GM18519 (cell line): ENCODE results near the gene LIPT2.
"Not testable (repeated sequence)": the region's sequence is repeated elsewhere in the genome, so short reads cannot be mapped to it uniquely, and the experiment has no call there.

ENCODE experiments used
- ATAC-seq: cut with Tn5 transposase; IDR thresholded peaks from one replicate; pipeline ENCODE4 v1.9.1; 2021; ENCODE audit warnings: mild to moderate bottlenecking, moderate library complexity; ENCODE audit not compliant: unreplicated experiment, low FRiP score

The LIPT2 gene

DNA sequence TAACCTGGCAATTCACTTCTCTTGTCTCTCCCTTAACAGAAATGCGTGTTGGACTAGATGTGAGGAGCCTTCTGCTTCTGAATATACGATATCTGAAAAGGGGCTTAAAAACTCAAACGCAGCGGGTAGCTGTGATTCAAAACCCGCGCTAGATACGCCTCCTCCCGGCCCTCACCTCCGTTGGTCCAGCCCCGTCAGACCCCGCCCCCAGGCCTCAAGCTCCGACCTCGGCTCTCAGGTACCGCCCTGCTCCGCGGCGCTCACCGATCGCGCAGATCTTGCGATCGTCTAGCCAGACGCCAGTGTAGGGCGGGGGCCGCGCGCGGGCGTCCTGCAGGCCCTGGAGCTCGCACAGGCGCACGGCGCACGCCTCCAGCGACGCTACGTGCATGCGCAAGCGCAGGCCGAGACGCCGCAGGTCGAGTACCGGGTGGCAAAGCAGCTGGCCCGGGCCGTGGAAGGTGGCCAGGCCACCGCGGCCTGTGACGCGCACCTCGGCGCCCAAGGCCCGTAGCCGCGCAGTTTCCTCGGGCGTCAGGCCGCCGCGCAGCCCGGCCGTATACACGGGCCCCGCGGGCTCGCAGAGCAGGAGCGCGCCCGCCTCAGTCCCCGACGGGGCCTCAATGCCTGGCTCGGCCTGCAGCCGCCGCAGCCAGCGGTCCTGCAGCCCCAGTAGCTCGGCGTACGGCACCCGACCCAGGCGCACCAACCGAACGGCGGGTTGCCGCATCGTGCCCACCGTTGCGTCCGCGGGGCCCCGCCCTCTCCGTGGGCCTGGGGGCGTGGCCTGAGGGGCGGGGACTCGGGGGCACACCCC lies at the start of gene LIPT2:
Gene LIPT2, minus strand, starts transcription at position 751 of the 817 bp plus-strand sequence. Its CDS starts 21 bp downstream, at position 730.
- peak; percentile 89 for ATAC-seq

DNA sequence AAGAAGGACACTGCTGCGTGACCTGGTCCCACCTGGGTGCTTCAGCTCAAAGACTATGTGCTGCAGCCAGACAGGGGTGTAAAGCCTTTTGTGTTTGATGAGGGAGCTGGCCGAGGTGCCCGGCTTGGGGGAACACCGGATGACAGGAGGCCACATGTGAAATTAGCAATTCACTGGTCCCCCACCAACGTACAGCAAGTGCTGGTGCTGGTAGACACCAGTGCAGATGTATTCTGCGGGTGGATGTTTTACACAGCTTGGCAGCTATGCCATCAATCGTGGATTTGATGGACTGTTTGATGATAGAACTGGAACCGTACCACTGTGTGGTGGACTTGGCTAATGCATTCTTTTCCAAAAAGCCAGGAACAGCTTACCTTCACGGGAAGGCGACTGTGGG lies 47.9 kb upstream of the LIPT2 start:
- no peak for ATAC-seq

DNA sequence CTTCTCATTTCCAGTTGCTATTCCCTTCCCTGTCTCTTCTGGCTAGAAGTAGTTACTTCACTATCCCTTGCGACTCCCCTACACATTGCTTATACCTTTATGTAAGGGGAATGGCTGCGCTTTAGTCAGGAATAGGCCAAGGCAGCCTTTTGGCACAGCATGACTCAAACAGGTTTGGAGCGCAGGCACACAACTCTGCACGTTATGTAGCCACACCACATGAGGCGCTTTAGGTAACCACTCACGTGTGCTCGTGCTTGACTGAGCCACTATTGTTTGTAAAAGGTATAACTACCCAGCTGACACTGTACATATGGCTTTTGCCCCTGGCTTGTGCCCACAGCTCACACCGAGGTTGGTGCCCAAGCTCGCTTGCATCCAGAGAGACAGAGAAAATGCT lies 46.7 kb upstream of the LIPT2 start:
- ATAC-seq = no peak

DNA sequence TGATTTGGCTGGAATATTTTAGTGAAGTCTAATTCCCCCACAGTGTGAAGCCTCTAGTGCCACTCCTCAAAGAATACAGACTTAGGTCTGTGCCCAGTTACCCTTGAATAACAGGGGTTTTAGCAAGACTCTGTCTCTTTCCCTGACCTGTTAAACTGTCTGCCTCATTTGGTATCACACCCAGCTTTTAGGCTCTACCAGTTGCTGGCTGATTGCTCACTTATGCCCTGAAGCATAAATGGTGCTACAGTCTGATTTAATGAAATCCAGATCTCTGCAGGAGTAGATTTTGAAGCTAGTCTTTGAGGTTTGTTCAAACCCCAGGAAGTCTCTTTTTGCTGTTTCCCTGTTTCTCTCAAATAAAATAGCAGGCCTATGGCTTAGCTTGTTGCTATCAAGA lies 45.2 kb upstream of the LIPT2 start:
- no peak for ATAC-seq

DNA sequence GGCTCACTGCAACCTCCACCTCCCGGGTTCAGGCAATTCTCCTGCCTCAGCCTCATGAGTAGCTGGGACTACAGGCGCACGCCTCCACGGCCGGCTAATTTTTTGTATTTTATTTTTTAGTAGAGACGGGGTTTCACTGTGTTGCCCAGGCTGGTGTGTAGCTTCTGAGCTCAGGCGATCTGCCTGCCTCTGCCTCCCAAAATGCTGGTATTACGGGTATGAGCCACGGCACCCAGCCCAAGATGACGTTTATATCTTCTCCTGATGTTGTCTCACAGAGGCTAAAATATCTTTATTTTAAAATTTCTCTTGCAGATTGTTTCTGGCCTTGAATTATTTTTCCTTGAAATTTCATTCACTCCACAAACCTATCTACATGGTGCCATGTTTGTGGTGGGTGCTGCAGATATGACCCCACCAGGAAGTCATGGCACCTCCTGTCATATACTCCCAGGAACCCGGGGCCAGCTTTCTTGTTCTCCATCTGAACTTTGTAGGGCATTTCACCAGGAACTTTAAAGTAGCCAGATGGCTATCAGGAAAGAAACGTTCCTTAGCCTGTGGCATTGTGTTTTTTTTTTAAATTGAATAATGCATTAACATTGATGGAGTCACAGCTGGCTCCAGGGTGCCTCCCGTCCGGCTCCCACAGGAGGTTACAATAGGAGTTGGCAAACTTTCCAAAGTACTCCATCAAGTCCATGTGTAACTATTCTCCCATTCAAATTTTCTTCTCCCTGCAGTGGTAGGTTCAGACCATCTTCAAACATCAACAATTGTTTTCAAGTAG lies 42.0 kb upstream of the LIPT2 start:
- ATAC-seq = no peak

DNA sequence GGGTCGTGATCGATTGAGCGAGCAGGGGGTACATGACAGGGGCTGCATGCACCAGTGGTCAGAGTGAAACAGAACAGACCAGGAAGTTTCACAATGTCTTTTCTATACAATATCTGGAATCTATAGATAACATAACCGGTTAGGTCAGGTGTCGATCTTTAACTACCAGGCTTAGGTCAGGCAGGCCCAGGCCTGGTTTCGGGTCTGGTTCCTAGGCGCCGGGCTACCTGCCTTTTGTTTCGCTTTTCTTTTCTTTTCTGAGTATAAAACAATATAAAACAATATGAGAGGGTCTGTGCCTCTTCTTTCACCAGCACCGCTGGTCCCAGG lies 41.4 kb upstream of the LIPT2 start:
- ATAC-seq = not testable (repeated sequence)

DNA sequence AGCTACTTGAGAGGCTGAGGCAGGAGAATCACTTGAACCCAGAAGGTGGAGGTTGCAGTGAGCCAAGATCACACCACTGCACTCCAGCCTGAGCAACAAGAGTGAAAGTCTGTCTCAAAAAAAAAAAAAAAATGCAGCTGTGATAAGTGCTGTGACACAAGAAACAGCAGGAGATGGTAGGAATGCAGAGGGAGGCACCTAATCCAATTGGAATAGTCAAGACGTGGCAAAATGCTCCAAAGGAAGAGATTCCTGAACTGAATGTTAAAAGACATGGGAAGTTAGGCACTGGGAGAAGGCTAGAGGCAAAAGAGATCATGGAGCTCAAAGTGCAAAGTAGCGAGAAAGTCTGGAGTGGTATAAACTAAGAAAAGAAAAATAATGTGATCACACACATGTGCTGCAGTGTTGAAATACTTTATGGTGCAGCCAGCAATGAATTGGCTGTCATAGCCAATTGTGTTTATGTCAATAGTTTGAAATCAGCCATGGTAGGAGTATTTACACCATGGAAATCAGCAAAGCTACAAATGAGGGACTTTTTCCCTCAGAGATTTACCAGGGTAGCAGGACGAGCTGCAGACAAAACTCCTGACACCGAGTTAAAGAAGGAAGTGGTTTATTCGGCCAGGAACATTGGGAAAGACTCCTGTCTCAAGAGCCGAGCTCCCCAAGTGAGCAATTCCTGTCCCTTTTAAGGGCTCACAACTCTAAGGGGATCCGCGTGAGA lies 40.9 kb upstream of the LIPT2 start:
- ATAC-seq = no peak

DNA sequence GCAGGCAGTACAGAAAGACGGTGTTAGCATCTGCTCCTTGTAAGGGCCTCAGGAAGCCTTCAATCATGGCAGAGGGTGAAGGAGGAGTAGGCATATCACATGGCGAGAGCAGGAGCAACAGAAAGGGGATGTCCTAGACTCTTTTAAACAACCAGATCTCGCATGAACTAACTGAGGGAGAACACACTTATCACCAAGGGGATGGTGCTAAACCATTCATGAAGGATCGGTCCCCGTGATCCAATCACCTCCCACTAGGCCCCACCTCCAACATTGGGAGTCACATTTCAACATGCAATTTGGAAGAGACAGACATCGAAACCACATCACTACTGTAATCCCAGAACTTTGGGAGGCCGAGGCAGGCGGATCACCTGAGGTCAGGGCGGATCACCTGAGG lies 39.9 kb upstream of the LIPT2 start:
- no peak for ATAC-seq

DNA sequence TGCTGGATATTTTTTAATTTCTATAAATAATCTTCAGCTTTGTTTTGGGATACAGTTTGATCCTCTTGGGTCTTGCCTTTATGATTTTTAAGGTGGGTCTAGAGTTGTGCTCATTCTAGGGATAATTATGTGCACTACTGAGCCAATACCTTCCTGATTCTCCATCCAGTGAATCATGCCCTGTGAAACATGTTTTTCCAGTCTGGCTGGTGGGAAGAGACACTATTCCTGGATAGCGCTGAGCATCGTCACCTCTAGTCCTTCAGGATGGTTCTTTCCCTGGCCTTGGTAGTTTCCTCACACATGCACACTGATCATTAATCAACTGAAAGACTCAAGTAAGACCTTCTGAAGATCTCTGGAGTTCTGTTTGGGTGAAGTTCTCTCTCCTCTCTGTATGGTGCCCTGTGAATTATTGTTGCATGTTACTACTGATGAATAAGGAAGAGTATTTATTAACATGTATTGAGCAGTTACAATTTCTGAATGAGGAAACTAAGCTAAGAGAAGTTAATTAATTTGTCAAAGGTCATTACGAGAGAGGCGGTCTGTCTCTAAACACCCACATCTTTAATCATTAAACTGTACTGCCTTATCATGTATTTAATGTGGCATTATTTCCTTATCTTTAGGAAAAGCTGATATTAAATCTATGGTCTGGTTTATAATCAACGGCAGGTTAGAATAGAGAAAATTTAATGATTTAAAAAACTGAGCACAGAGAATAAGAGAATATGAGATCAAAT lies 39.1 kb upstream of the LIPT2 start:
- ATAC-seq = no peak

DNA sequence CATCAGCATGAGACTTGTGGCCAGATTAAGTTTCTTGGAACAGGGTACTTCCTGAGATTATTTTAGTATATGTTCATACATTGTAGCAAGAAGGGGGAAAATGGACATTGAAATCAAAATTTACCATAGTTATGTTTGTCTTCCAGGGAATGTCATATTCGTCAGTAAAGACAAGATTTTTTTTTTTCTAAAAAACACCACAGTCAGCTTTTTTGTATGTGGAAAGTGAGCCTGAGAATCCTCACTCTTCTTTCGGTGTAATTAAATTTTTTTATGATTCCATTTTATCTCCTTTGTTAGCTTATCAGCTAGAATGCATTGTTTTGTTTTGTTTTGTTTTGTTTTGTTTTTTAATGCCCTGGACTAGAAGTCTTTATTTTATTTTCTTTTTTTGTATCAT lies 31.5 kb upstream of the LIPT2 start:
- ATAC-seq = no peak

DNA sequence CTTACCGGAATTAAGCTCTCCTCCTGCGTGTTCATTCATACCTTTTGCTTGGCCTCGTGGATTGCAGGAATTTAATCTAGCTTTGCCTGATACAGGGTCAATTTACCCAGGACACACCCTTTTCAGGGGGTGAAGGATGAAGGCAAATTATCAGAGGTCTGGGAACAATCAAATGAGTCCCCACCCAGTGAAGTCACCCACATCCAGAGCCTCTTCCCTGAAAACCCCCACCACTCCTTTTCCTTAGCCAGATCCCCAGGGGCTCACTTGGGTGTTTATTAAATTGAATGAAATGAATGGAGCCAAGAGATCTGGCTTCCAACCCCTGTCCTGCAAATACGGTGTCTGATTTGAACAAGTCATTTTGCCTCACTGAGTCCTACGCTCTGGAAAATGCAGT lies 31.0 kb upstream of the LIPT2 start:
- no peak for ATAC-seq

DNA sequence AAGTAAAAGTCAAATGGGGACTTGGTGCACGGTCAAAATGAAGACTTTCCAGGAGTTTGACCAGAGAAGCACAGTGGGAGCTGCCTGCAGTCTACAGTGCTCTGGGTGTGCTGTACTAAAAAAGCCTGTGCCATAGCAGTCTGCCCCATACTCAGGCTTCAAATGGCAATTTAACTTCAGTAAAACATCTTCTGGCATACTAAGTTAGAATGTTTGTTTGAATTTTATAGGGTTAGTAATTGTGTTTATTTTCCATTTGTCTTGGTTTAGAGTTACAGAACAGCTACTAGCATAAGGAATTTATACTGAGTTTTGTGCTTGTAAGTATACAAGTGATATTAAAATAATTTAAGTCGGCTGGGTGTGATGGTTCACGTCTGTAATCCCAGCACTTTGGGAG lies 29.3 kb upstream of the LIPT2 start:
- ATAC-seq = no peak

DNA sequence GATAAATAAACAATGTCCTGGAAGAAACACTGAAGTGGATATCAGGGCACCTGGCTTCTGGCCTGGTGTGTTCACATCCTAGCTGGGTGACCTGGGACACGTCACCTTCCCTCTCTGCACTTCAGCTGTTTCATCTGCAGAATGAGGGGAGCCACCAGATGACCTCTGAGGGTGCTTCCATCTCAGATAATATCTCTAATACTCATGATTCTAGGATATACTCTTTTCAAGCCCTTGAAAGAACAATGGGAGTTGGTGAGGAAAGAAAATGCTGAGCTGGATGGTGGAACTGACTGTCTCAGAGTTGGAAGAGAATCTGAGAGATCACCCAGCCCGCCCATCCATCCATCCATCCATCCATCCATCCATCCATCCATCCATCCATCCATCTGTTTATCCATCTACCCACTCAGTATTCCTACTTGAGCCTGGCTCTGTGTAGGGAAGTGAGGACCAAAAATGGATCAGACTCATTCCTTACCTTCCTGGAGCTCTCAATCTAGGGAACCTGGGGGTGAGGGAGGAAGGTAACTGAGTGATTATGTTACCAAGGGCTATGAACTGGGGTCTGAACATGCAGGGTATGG lies 28.2 kb upstream of the LIPT2 start:
- no peak for ATAC-seq

DNA sequence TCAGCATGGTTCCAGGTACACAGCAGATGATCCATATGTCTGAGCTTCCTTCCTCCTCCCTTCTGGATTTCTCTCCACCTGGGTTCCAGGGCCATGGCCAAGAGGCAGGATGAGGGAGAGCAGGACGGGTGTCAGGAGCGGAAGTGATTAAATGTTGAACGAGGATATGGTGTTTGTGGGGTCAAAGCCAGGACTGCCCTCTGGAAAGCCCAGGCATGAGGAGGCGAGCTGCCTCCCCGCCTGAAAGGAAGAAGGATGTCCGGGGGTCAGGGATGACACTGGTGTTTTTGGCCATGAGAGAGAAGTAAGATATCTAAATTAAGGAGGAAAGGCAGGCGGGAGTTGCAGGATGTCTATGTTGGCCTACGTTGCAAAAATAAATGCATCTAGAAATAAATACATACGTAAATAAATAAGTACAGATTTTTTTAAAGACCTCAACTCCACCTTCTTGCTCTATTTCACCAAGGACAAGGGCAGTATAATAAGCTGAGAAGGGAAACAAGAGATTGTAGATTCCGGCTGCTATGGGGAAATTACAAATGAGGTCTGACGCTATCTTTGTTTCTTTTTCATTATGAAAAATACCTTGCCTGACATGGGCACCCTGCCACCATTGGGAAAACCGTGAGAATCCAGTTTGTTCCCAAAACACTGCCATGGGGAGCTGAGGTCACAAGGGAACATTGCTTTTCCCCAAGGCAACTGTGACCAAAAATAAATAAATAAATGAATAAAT lies 27.6 kb upstream of the LIPT2 start:
- no peak for ATAC-seq

DNA sequence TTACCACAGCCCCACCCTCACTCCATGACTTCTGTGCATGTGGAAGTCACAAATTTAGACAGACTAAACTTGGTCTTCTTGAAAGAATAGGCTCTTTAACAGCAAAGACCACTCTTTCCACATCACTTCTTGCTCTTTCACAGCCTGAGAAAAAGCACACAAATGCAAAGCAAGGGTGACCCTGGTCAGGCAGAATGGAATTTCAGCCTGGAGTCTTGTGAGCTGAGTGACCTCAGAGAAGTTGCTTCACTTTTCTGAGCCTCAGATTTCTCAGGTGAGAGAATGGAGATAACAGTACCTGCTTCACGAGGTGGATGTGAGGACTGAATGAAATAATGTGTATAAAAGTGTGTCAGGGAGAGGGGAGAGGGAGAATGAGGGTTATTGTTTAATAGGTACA lies 26.8 kb upstream of the LIPT2 start:
- ATAC-seq = no peak

DNA sequence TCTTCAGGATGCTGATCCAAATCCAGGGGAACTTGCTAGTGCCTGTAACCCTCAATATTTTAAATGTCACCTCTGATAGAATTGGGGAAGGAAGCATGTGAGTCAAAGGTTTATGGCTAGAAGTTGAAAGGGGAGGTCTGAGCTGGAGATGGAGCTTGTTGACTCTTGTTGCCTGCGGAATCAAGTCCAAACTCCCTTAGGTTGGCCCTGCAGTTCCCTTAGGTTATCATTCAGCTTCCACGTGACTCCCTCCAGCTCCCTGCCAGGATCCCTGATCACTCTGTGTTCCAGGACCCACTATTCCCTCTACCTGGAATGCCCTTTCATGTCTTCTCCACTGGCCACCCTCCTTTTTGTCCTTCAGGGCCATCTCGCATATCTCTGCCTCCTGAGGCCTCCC lies 26.2 kb upstream of the LIPT2 start:
- ATAC-seq = no peak

DNA sequence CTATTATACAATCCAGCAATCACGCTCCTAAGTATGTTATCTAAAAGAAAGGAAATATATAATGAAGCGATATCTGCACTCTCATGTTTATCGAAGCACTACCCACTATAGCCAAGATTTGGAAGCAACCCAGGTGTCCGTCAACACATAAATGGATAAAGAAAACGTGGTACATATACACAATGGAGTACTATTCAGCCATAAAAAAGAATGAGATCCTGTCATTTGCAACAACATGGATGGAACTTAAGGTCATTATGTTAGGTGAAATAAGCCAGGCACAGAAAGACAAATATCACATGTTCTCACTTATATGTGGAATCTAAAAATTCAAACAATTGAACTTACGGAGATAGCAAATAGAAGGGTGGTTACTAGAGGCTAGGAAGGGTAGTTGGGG lies 24.1 kb upstream of the LIPT2 start:
- ATAC-seq = not testable (repeated sequence)

DNA sequence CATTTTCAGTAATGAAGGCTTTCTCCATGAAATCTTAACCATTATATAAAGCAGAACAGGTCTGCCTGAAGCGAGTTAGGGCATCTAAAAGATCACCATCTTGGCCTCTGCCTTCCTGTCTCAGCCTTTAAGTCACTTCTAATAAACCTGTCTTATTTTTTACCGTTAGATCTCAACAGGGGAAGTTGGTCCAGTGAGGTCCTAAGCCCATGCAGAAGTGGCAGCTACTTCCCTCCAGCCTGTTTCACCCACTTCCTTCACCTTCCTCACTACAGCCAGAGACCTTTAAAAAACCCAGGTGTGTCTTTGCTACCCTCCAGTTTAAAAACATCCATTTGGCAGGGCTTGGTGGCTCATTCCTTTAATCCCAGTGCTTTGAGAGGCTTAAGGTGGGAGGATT lies 14.1 kb upstream of the LIPT2 start:
- ATAC-seq = no peak

DNA sequence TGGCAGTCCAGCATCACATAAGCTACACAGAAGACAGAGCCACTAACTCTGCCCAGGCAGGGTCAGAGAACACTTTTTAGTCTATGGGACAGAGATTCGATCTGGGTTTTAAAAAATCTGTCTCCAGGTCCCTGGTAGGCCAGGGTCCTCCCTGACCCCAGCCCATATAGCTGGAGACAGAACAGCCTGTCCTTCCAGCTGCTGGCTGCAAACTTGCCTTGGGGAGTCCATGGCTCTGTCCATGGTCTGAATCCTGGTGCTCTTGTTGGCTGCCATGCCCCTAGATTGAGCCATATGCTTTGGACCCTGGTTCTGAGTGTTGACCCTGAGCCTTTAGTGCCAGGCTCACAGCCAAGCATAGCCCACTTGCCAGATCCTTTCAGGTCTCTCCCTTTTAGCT lies 13.3 kb upstream of the LIPT2 start:
- ATAC-seq = no peak

DNA sequence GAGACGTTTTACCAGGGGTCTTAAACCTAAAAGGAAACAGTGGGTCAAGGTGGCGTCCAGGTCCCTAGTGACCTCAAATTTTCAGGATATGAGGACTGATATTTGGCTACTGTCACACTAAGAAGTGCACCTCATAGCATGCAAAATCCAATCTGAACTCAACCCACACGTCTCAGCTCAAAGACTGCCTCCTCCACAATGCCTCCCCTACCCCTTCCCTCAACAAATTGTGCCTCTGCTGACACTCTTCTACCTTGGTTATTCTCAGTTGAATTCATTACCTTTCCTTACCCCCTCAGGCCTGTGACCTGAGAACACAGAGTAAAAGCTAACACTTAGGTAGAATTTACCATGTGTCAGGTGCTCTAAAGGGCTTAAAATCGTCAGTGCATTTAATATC lies 12.4 kb upstream of the LIPT2 start:
- ATAC-seq = no peak
